CD4-positive, alpha-beta T cell (primary cell): ENCODE results near the gene BACH1. TPM values are rescaled to one million over a fixed set of nuclear protein-coding genes. Genes with fewer than 3 reads are reported as not detected.

Experiments
- ATAC-seq: fragments of 200-7000 bp; cut with Tn5 transposase; one replicate; pipeline ENCODE4 v1.10.0; 2022; ENCODE audit warnings: mild to moderate bottlenecking; ENCODE audit not compliant: poor library complexity
- CTCF ChIA-PET: fragments of 350-600 bp; sonication (Branson Sonifier 250); formaldehyde crosslinking; loops from one replicate; lab custom pipeline; 2021; ENCODE audit warnings: antibody characterized with exemption, inconsistent platforms; lab: Charles Lee
- POLR2A ChIA-PET: fragments of 350-600 bp; sonication (Branson Sonifier 250); formaldehyde crosslinking; loops from one replicate; lab custom pipeline; 2021; ENCODE audit warnings: antibody characterized with exemption, inconsistent platforms; lab: Charles Lee
- DNase-seq, 14 experiments: peaks; one replicate each; pipeline ENCODE4 v3.0.0-alpha.2; 2013 to 2020; ENCODE audit warnings: mixed read lengths in 2 of 14
- H3K27ac ChIP-seq, 2 donors: one replicate each; pipeline versions ENCODE4 v1.5.1 to v1.7.0; 2013; ENCODE audit warnings: low read length in 2 of 2, low read depth in 1 of 2, mild to moderate bottlenecking in 1 of 2
- H3K27me3 ChIP-seq, 2 experiments: 1 replicate in 1 of 2; 2 replicates in 1 of 2; pipeline versions ENCODE4 v1.6.1 to v1.7.0; 2013; ENCODE audit warnings: low read length in 2 of 2, control low read depth in 1 of 2, mild to moderate bottlenecking in 1 of 2, moderate library complexity in 1 of 2; ENCODE audit not compliant: insufficient read depth in 2 of 2, control insufficient read depth in 1 of 2
- H3K36me3 ChIP-seq: one replicate; pipeline ENCODE4 v1.6.1; 2013; ENCODE audit warnings: low read length, control low read depth; ENCODE audit not compliant: insufficient read depth
- H3K4me1 ChIP-seq: one replicate; pipeline ENCODE4 v1.6.1; 2013; ENCODE audit warnings: low read length, control low read depth; ENCODE audit not compliant: insufficient read depth
- H3K4me3 ChIP-seq: one replicate; pipeline ENCODE4 v1.5.1; 2013; ENCODE audit warnings: mild to moderate bottlenecking, low read length, moderate library complexity
- H3K9me3 ChIP-seq, 2 experiments: 1 replicate in 1 of 2; 2 replicates in 1 of 2; pipeline versions ENCODE4 v1.6.1 to v1.7.0; 2013; ENCODE audit warnings: low read length in 2 of 2, mild to moderate bottlenecking in 2 of 2, control low read depth in 1 of 2, moderate library complexity in 1 of 2; ENCODE audit not compliant: control insufficient read depth in 1 of 2, insufficient read depth in 1 of 2
- H3K27ac Mint-ChIP-seq: one replicate; pipeline ENCODE4 v1.8.0; 2020; ENCODE audit warnings: mixed read lengths
- H3K27me3 Mint-ChIP-seq: one replicate; pipeline ENCODE4 v1.8.0; 2021; ENCODE audit warnings: mixed read lengths
- H3K36me3 Mint-ChIP-seq: one replicate; pipeline ENCODE4 v1.8.0; 2021; ENCODE audit warnings: low read depth, mixed read lengths
- H3K4me1 Mint-ChIP-seq: one replicate; pipeline ENCODE4 v1.8.0; 2021; ENCODE audit warnings: low read depth, mixed read lengths
- H3K4me3 Mint-ChIP-seq: one replicate; pipeline ENCODE4 v1.8.0; 2020; ENCODE audit warnings: mild to moderate bottlenecking, mixed read lengths
- H3K9me3 Mint-ChIP-seq: one replicate; pipeline ENCODE4 v1.8.0; 2020; ENCODE audit warnings: mixed read lengths
- CTCF ChIP-seq: fragments of 200-600 bp; IDR thresholded peaks from one replicate; pipeline ENCODE4 v1.8.0; 2022; ENCODE audit warnings: antibody characterized with exemption, mild to moderate bottlenecking
- intact Hi-C, 2 experiments: fragments of 100-400 bp; cut with DNase I in 1 of 2; cut with micrococcal nuclease in 1 of 2; formaldehyde crosslinking; loops; one replicate each; pipeline versions ENCODE4 v1.15.1 to v1.9.0; 2023 to 2025; cut with DNase I, micrococcal nuclease
- total RNA-seq, 174 experiments: library from RNA in 2 of 174; stranded (reverse) in 2 of 174; gene quantifications; one replicate each; pipeline ENCODE4 v1.2.3 and lab custom pipeline; 2021 to 2026

BACH1 gene
- total RNA-seq, 2 experiments from 2014 or later = 64.4 to 65.9 TPM

GRCh38 chr21:29304597-29304996, 5.9 kb downstream of the BACH1 start:
- intact Hi-C loops = loop anchor here in 1 of 2 experiments (5.0 to 10.0 kb wide), 2 partner anchors 38 to 170 kb away; no protein-coding TSS in a partner anchor
- Mint-ChIP-seq H3K27me3 (no peaks in the 10 kb centered on the region), H3K4me3 (no peak overlapping the region), H3K36me3 (peaks cover 2% of the 10 kb centered on the region), H3K4me1 (peaks cover 87% of the 10 kb centered on the region), H3K27ac (no peak overlapping the region), H3K9me3 (no peaks in the 10 kb centered on the region)
- H3K27ac ChIP-seq = no peak overlapping the region
- ChIA-PET CTCF (interaction anchor here (1.2 kb wide), 1 partner anchor 38 kb away, joined by 3 read pairs; no protein-coding TSS in a partner anchor), POLR2A (no interaction called here)
- H3K4me3 ChIP-seq = no peak overlapping the region
- DNase-seq (no peak), ATAC-seq (no peak)
- H3K4me1 ChIP-seq = peaks cover 22% of the 10 kb centered on the region
- no peaks in the 10 kb centered on the region for H3K36me3 ChIP-seq
- no peak for TF ChIP-seq CTCF
- no peaks in the 10 kb centered on the region for H3K9me3 ChIP-seq
- no peaks in the 10 kb centered on the region for H3K27me3 ChIP-seq

- H3K4me3 ChIP-seq = no peak overlapping the region
- H3K36me3 ChIP-seq = no peaks in the 10 kb centered on the region
- no peaks in the 10 kb centered on the region for H3K9me3 ChIP-seq
- Mint-ChIP-seq H3K4me1 (peaks cover 82% of the 10 kb centered on the region), H3K36me3 (no peaks in the 10 kb centered on the region), H3K4me3 (no peak overlapping the region), H3K27ac (no peak overlapping the region), H3K27me3 (no peaks in the 10 kb centered on the region), H3K9me3 (no peaks in the 10 kb centered on the region)
- DNase-seq (no peak), ATAC-seq (no peak)
- TF ChIP-seq CTCF = no peak
- ChIA-PET CTCF (interaction anchor here (1.2 kb wide), 1 partner anchor 38 kb away, joined by 3 read pairs; no protein-coding TSS in a partner anchor), POLR2A (interaction anchor here (0.6 kb wide), 1 partner anchor 25 kb away, joined by 3 read pairs; no protein-coding TSS in a partner anchor)
- no peak overlapping the region for H3K27ac ChIP-seq
- H3K4me1 ChIP-seq = peaks cover 17% of the 10 kb centered on the region
- intact Hi-C loops = loop anchor here in 1 of 2 experiments (10.0 kb wide), 1 partner anchor 170 kb away; no protein-coding TSS in a partner anchor
- H3K27me3 ChIP-seq = no peaks in the 10 kb centered on the region
Measured at GRCh38 chr21:29305068-29305467, 6.3 kb downstream of the BACH1 start.

- Mint-ChIP-seq H3K4me3 (no peak overlapping the region), H3K36me3 (peaks cover 4% of the 10 kb centered on the region)
- intact Hi-C loops = loop anchor here in 1 of 2 experiments (10.0 kb wide), 1 partner anchor 169 kb away; no protein-coding TSS in a partner anchor
Measured at GRCh38 chr21:29305561-29305960, 6.8 kb downstream of the BACH1 start.

More at GRCh38 chr21:29305561-29305960, 6.8 kb downstream of the BACH1 start:
- Histone ChIP-seq H3K4me1 (peaks cover 12% of the 10 kb centered on the region), H3K4me3 (no peak overlapping the region), H3K27me3 (no peaks in the 10 kb centered on the region), H3K9me3 (no peaks in the 10 kb centered on the region), H3K36me3 (peaks cover 2% of the 10 kb centered on the region), H3K27ac (no peak overlapping the region)
- Mint-ChIP-seq H3K27ac (no peak overlapping the region), H3K4me1 (peaks cover 82% of the 10 kb centered on the region), H3K9me3 (no peaks in the 10 kb centered on the region), H3K27me3 (no peaks in the 10 kb centered on the region)
- ChIA-PET CTCF (interaction anchor here (1.2 kb wide), 1 partner anchor 37 kb away, joined by 3 read pairs; no protein-coding TSS in a partner anchor), POLR2A (interaction anchor here (0.6 kb wide), 1 partner anchor 25 kb away, joined by 3 read pairs; no protein-coding TSS in a partner anchor)
- no peak for TF ChIP-seq CTCF
- ATAC-seq = no peak
- DNase-seq = no peak
